Type B pancreatic cell (in vitro differentiated cells): Measurements from ENCODE around the gene MOB3B. TPM values are rescaled to one million over a fixed set of nuclear protein-coding genes. Genes with fewer than 3 reads are reported as not detected.

ENCODE experiments used
- DNase-seq: peaks from one replicate; pipeline ENCODE4 v3.0.0; 2021; ENCODE audit warnings: mixed read lengths; ENCODE audit not compliant: unreplicated experiment; ENCODE audit errors: extremely low spot score
- H3K27ac Mint-ChIP-seq: 2 replicates; pipeline ENCODE4 v1.8.0; 2021; ENCODE audit warnings: mild to moderate bottlenecking, mixed read lengths
- H3K27me3 Mint-ChIP-seq: 2 replicates; pipeline ENCODE4 v1.8.0; 2021; ENCODE audit warnings: mixed read lengths
- H3K36me3 Mint-ChIP-seq: 2 replicates; pipeline ENCODE4 v1.8.0; 2021; ENCODE audit warnings: mixed read lengths
- H3K4me1 Mint-ChIP-seq: one replicate; pipeline ENCODE4 v1.8.0; 2021; ENCODE audit warnings: mixed read lengths; ENCODE audit not compliant: unreplicated experiment
- H3K4me3 Mint-ChIP-seq: 2 replicates; pipeline ENCODE4 v1.8.0; 2021; ENCODE audit warnings: mild to moderate bottlenecking, mixed read lengths
- H3K9me3 Mint-ChIP-seq: 2 replicates; pipeline ENCODE4 v1.8.0; 2021; ENCODE audit warnings: mixed read lengths
- total RNA-seq: library from RNA; stranded (reverse); gene quantifications from 2 replicates; pipeline ENCODE4 v1.2.1, GENCODE V29; 2021; ENCODE audit warnings: low replicate concordance
- TF ChIP-seq, protein P1 (sequence below): fragments of 200-600 bp; sonication (generic); conservative IDR thresholded peaks from 2 replicates; pipeline ENCODE4 v1.5.0; 2021; ENCODE audit warnings: antibody characterized with exemption, mild to moderate bottlenecking

Gene MOB3B
- total RNA-seq, 1 donor from 2014 or later: 27.5 TPM

DNA sequence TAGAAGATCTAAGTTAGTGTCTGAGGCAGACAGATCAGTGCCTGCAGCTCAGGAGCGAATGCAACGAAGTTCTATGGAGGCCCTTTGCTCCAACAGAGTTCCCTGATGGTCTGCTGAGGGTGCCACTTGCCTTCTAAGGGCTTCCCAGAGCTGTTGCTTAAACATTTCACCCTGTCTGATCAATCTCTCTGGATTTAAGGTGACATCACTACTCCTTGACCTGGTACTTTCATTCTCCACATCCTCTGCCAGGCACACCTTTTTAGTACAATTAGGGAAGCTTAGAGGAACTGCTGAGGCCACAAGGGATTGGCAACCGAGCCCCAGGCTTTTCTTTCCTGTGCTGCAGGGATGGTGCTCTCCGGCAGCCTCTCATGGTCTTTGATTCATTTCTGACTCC lies 99.7 kb downstream of the MOB3B start:
- Mint-ChIP-seq H3K4me3 (peak overlapping the region; percentile 58), H3K4me1 (peaks cover 87% of the 10 kb centered on the region), H3K27ac (peak overlapping the region; percentile 77), H3K9me3 (peaks cover 8% of the 10 kb centered on the region), H3K27me3 (no peaks in the 10 kb centered on the region), H3K36me3 (peaks cover 6% of the 10 kb centered on the region)
- DNase-seq: no peak
- TF ChIP-seq, protein P1, sequence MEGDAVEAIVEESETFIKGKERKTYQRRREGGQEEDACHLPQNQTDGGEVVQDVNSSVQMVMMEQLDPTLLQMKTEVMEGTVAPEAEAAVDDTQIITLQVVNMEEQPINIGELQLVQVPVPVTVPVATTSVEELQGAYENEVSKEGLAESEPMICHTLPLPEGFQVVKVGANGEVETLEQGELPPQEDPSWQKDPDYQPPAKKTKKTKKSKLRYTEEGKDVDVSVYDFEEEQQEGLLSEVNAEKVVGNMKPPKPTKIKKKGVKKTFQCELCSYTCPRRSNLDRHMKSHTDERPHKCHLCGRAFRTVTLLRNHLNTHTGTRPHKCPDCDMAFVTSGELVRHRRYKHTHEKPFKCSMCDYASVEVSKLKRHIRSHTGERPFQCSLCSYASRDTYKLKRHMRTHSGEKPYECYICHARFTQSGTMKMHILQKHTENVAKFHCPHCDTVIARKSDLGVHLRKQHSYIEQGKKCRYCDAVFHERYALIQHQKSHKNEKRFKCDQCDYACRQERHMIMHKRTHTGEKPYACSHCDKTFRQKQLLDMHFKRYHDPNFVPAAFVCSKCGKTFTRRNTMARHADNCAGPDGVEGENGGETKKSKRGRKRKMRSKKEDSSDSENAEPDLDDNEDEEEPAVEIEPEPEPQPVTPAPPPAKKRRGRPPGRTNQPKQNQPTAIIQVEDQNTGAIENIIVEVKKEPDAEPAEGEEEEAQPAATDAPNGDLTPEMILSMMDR: no peak

DNA sequence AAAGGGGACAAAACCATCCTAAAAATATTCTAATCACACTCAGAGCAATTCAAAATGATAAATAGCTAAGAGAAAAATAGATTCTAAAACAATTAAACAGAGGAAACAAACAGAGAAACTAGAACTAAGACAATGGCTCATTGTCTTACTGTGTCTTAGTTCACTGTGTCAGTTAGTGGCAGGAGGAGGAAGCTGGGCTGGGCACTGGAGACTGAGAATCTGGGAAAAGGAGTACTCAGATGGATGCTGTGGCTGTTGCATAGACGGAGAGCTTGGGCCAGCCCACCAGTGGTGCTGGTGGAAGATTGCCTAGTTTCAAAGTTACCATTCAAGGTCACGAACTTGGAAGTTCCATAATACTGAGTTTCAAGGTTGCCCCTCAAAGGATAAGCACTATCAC lies 100.2 kb downstream of the MOB3B start:
- Mint-ChIP-seq H3K4me1 (peaks cover 87% of the 10 kb centered on the region), H3K4me3 (peak overlapping the region; percentile 36), H3K36me3 (peaks cover 2% of the 10 kb centered on the region), H3K9me3 (peaks cover 5% of the 10 kb centered on the region), H3K27ac (no peak overlapping the region), H3K27me3 (no peaks in the 10 kb centered on the region)
- TF ChIP-seq, protein P1: no peak
- DNase-seq: no peak

DNA sequence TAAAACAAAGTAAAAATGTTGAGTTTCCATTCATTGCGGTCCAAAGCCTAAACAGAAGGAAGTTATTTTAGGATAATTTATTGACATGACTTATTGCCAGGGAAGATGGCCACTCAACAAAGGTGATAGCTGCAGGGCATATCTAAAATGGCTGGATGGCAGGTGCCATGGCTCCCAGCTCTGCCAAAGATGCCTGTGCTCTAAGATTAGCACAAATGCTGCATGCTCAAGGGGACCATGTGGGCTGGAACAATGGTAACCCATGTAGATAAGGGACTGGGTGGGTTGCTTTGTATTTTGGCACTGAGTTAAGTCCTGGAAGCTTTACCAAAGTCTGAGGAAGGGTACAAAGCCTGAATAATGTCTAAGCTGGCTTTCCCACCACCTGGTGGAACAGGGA lies 101.1 kb downstream of the MOB3B start:
- no peak overlapping the region for H3K4me3 Mint-ChIP-seq
- no peaks in the 10 kb centered on the region for H3K27me3 Mint-ChIP-seq
- H3K4me1 Mint-ChIP-seq: peaks cover 87% of the 10 kb centered on the region
- H3K9me3 Mint-ChIP-seq: no peaks in the 10 kb centered on the region
- H3K27ac Mint-ChIP-seq: no peak overlapping the region
- no peaks in the 10 kb centered on the region for H3K36me3 Mint-ChIP-seq
- DNase-seq: no peak
- TF ChIP-seq, protein P1: no peak

GRCh38 chr9:27427272-27427643 lies 102.4 kb downstream of the MOB3B start:
- TF ChIP-seq, protein P1: no peak
- no peaks in the 10 kb centered on the region for H3K27me3 Mint-ChIP-seq
- H3K4me1 Mint-ChIP-seq: peaks cover 82% of the 10 kb centered on the region
- H3K36me3 Mint-ChIP-seq: no peaks in the 10 kb centered on the region
- no peak overlapping the region for H3K4me3 Mint-ChIP-seq
- DNase-seq: no peak
- H3K27ac Mint-ChIP-seq: no peak overlapping the region
- H3K9me3 Mint-ChIP-seq: no peaks in the 10 kb centered on the region

- H3K27ac Mint-ChIP-seq: peak overlapping the region; percentile 62
- H3K36me3 Mint-ChIP-seq: peaks cover 1% of the 10 kb centered on the region
- peaks cover 1% of the 10 kb centered on the region for H3K9me3 Mint-ChIP-seq
- TF ChIP-seq, protein P1: no peak
- H3K27me3 Mint-ChIP-seq: no peaks in the 10 kb centered on the region
- H3K4me1 Mint-ChIP-seq: peaks cover 84% of the 10 kb centered on the region
- no peak for DNase-seq
- peak overlapping the region; percentile 30 for H3K4me3 Mint-ChIP-seq
These were observed 102.9 kb downstream of the MOB3B start for GRCh38 chr9:27426511-27427271.
